ENCODE data around the gene ATP6V1F.

The ATP6V1F gene

DNA sequence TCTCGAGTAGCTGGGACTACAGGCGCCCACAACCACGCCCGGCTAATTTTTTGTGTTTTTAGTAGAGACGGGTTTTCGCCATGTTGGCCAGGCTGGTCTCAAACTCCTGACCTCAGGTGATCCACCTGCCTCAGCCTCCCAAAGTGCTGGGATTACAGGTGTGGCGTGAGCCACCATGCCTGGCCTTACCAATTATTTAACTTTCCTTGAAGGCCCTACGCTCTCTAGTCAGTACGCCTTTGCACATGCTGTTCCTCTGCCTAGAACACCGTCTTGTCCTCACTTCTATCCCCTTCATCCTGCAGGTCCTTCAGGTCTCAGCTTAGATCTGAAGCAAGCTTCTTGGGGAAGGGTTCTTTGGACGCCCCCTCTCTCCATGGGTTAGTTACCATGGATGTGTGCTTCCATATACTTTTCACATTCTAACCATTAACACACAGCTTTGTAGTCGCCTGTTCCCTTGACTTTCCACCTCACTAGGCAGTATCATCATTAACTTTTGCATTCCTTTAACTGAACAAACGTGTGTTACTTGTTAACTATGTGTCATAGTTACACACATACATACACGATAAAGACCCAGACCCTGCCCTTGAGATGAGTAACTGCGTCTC is 592 bp upstream of the ATP6V1F start:
- TF ChIP-seq POLR2A (IDR thresholded peaks at IDR 0.05; ENCODE audit: low read depth, low read length), result no peak
- no peak for FAIRE-seq
- no peak for DNase-seq (ENCODE audit: insufficient read length, low spot score)

DNA sequence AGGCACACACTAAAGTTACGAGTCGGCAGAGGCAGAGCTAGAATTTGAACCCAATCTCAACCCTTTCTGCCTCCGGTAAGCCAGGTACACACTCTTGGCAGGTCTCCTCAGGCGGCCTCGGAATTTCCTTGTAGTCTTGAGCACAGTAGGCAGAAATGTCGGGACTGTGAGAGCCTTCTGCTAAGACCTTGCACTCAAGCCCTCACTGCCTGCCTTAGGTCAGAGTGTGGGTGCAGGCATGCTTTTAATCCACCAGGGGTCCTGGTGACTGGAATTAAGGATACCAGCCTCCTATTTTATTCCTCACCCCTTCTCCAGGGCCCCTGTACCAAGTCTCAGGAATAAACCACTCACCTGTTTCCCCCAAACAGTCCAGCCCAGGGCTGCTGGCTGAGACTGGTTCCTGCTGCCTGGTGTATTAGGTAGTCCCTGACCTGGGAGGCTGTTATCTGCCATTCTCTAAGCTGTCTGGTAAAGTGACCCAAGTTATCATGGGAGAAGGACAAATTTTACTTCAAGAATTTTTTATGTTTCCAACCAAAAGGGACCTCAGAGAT is 855 bp downstream of the ATP6V1F start:
- TF ChIP-seq POLR2A (IDR thresholded peaks at IDR 0.05; ENCODE audit: low read depth, low read length), result no peak
- peak; percentile 88 for DNase-seq (ENCODE audit: insufficient read length, low spot score)
- FAIRE-seq, result no peak

DNA sequence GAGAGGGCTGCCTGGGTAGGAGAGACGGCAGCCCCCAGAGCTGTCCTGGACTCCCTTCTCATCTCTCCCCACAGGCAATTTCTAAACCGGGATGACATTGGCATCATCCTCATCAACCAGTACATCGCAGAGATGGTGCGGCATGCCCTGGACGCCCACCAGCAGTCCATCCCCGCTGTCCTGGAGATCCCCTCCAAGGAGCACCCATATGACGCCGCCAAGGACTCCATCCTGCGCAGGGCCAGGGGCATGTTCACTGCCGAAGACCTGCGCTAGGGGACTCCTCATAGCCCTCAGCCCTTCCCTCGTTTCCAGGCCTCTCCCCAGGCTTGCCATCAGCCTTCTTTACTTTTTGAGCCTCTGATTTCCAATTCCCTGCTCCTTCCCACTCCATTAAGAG is 2.6 kb downstream of the ATP6V1F start:
- no peak for DNase-seq (ENCODE audit: insufficient read length, low spot score)
- no peak for TF ChIP-seq POLR2A (IDR thresholded peaks at IDR 0.05; ENCODE audit: low read depth, low read length)
- no peak for FAIRE-seq

DNA sequence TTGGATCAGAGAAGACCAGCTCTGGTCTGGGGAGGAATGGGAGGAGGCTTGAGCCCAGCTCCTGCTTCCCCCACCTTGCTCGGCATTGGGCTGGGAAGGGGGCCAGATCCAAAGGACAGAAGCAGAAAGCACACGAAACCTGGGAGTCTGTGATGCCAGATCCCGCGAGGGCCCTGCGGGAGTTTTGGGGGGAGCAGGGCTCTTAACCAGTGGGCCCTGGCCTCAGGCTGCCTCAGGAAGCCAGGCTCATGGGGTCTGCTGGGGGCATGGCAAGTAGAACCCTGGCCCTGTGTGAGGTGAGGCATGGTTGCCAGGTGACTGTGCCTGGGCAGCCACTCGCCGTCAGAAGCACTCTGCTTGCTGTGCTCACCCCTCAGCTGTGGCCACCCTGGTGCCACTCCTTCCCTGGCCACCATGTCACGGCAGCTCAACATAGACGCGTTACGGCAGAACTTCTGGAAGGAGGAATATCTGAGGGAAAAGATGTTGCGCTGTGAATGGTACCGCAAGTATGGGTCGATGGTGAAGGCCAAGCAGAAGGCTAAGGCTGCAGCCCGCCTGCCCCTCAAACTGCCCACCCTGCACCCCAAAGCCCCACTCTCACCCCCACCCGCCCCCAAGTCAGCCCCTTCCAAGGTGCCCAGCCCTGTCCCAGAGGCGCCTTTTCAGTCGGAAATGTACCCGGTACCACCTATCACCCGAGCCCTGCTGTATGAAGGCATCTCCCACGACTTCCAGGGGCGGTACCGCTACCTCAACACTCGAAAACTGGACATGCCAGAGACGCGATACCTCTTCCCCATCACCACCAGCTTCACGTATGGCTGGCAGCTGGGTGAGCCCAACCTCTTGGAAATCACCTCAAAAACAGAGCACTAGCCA is 3.6 kb downstream of the ATP6V1F start:
- FAIRE-seq (no peak), DNase-seq (ENCODE audit: insufficient read length, low spot score) (no peak)
- TF ChIP-seq POLR2A (IDR thresholded peaks at IDR 0.05; ENCODE audit: low read depth, low read length), result no peak

GRCh38 chr7:128867241-128867640 is 4.6 kb downstream of the ATP6V1F start:
- no peak for DNase-seq (ENCODE audit: insufficient read length, low spot score)
- no peak for TF ChIP-seq POLR2A (IDR thresholded peaks at IDR 0.05; ENCODE audit: low read depth, low read length)
- no peak for FAIRE-seq

- FAIRE-seq, result no peak
- DNase-seq (ENCODE audit: insufficient read length, low spot score), result no peak
- TF ChIP-seq POLR2A (IDR thresholded peaks at IDR 0.05; ENCODE audit: low read depth, low read length), result no peak
Observed at GRCh38 chr7:128867842-128868623, 5.4 kb downstream of the ATP6V1F start.

GRCh38 chr7:128868624-128869137 is 6.0 kb downstream of the ATP6V1F start:
- TF ChIP-seq POLR2A (IDR thresholded peaks at IDR 0.05; ENCODE audit: low read depth, low read length), result no peak
- no peak for DNase-seq (ENCODE audit: insufficient read length, low spot score)
- no peak for FAIRE-seq

GRCh38 chr7:128869138-128869943 is 6.7 kb downstream of the ATP6V1F start:
- DNase-seq (ENCODE audit: insufficient read length, low spot score), result no peak
- no peak for FAIRE-seq
- TF ChIP-seq POLR2A (IDR thresholded peaks at IDR 0.05; ENCODE audit: low read depth, low read length), result no peak

- no peak for FAIRE-seq
- no peak for TF ChIP-seq POLR2A (IDR thresholded peaks at IDR 0.05; ENCODE audit: low read depth, low read length)
Observed at GRCh38 chr7:128869944-128870285, 7.3 kb downstream of the ATP6V1F start.

GRCh38 chr7:128871050-128871449 is 8.4 kb downstream of the ATP6V1F start:
- TF ChIP-seq POLR2A (IDR thresholded peaks at IDR 0.05; ENCODE audit: low read depth, low read length), result no peak
- no peak for FAIRE-seq
- no peak for DNase-seq (ENCODE audit: insufficient read length, low spot score)

More at GRCh38 chr7:128869944-128870285, 7.3 kb downstream of the ATP6V1F start:
- no peak for DNase-seq (ENCODE audit: insufficient read length, low spot score)

DNA sequence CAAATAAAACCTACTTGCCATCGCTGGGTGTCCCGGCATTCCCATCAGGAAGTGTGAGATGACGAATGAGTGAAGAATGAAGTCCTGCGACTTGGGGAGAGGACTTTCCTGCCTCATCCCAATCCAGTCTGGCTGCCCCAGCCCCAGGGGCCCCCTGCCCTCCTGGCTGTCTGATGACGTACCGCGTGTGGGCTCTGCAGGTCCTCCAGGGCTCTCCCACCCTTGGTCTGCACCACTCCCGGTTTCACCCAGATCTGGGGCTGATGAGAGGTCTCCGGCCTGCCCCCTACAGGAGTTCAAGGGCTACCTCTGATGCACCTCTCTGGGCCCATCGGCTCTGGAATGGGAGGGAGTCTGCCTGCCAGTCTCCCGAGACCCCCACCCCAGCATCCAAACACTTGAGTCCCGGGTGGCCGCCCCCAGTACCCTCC is 9.8 kb downstream of the ATP6V1F start:
- no peak for TF ChIP-seq POLR2A (IDR thresholded peaks at IDR 0.05; ENCODE audit: low read depth, low read length)
- no peak for FAIRE-seq
- DNase-seq (ENCODE audit: insufficient read length, low spot score), result no peak

DNA sequence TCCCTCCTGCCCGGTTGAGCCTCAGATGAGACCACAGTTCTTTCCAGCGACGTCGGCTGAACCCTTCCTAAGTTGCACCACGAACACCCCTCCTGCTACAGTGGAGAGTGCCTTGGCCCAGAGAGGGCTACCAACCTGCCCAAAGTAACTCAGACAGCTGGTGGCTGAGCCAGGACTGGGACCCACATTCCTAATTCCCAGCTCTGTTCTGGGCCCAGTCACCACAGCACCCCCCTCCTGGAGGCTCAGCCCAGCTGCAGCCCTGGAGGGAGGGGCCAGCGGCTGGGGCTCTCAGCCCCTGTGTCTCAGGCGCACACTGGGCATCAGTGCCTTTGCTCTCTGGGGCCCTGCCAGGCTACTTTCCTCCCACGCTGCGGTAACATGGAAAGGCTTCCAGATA is 10.6 kb downstream of the ATP6V1F start:
- no peak for FAIRE-seq
- no peak for DNase-seq (ENCODE audit: insufficient read length, low spot score)
- TF ChIP-seq POLR2A (IDR thresholded peaks at IDR 0.05; ENCODE audit: low read depth, low read length), result no peak
